H7 (cell line): Measurements from ENCODE around the gene ZNF432. TPM values are rescaled to one million over a fixed set of nuclear protein-coding genes. Genes with fewer than 3 reads are reported as not detected.
A peak's percentile ranks its signal among the peaks of the same experiment; 100 is the strongest.
"Not testable (repeated sequence)": the region's sequence is repeated elsewhere in the genome, so short reads cannot be mapped to it uniquely, and the experiment has no call there.

Source experiments
- DNase-seq: peaks from one replicate; pipeline ENCODE4 v3.0.0; 2012
- H3K27me3 ChIP-seq: 2 replicates; pipeline ENCODE4 v1.6.0; 2011; ENCODE audit warnings: mild to moderate bottlenecking, low read length; ENCODE audit not compliant: control insufficient read depth, insufficient read depth
- H3K36me3 ChIP-seq: replicated peaks from 2 replicates; pipeline ENCODE4 v1.5.1; 2011; ENCODE audit warnings: low read length; ENCODE audit not compliant: control insufficient read depth, insufficient read depth
- H3K4me3 ChIP-seq: 2 replicates; pipeline ENCODE4 v1.5.1; 2011; ENCODE audit warnings: low read depth, mild to moderate bottlenecking, control low read depth, low read length, moderate library complexity; ENCODE audit not compliant: insufficient read depth
- total RNA-seq: library from RNA; depleted of rRNA; stranded (reverse); fragments of >200 nt; shearing (Covaris generic); gene quantifications from 2 replicates; pipeline ENCODE4 v1.2.3, GENCODE V29; 2014

Gene ZNF432
- total RNA-seq, 1 experiment from 2014 or later: 2.9 TPM

- Histone ChIP-seq H3K36me3 (peaks cover 8% of the 10 kb centered on the region), H3K4me3 (peak overlapping the region; percentile 62), H3K27me3 (no peaks in the 10 kb centered on the region)
- peak; percentile 59 for DNase-seq
Observed at GRCh38 chr19:52028780-52029123, 19.9 kb downstream of the ZNF432 start.

GRCh38 chr19:52028027-52028779, 20.4 kb downstream of the ZNF432 start, which contains the start of gene ZNF614:
Gene ZNF614 (minus strand): TSS chr19:52028379. CDS start chr19:52025745, 2,634 bp downstream.
- Histone ChIP-seq H3K4me3 (peak within 1 kb of the TSS; percentile 62), H3K36me3 (peaks cover 10% of the 10 kb centered on the region), H3K27me3 (no peaks in the 10 kb centered on the region)
- DNase-seq: peak; percentile 89

- DNase-seq, H3K27me3 ChIP-seq, H3K4me3 ChIP-seq, H3K36me3 ChIP-seq: not testable (repeated sequence)
Observed at GRCh38 chr19:52026255-52026990, 22.2 kb downstream of the ZNF432 start.

- DNase-seq, H3K4me3 ChIP-seq, H3K27me3 ChIP-seq: not testable (repeated sequence)
- H3K36me3 ChIP-seq: peaks cover 16% of the 10 kb centered on the region
Observed at GRCh38 chr19:52024478-52024877, 24.2 kb downstream of the ZNF432 start.

GRCh38 chr19:52022193-52022592, 26.4 kb downstream of the ZNF432 start:
- no peak for DNase-seq
- H3K27me3 ChIP-seq: no peaks in the 10 kb centered on the region
- H3K36me3 ChIP-seq: peaks cover 24% of the 10 kb centered on the region
- no peak overlapping the region for H3K4me3 ChIP-seq

GRCh38 chr19:52020506-52020905, 28.1 kb downstream of the ZNF432 start:
- no peaks in the 10 kb centered on the region for H3K27me3 ChIP-seq
- peaks cover 36% of the 10 kb centered on the region for H3K36me3 ChIP-seq
- H3K4me3 ChIP-seq: no peak overlapping the region
- DNase-seq: no peak

- Histone ChIP-seq H3K27me3 (no peaks in the 10 kb centered on the region), H3K4me3 (no peak overlapping the region), H3K36me3 (peaks cover 4% of the 10 kb centered on the region)
- DNase-seq: no peak
Observed at GRCh38 chr19:52010674-52011073, 38.0 kb downstream of the ZNF432 start.

- peak within 1 kb of the TSS; percentile 73 for H3K4me3 ChIP-seq
- peaks cover 1% of the 10 kb centered on the region; the same call in 1 of the 2 replicates for H3K36me3 ChIP-seq
- no peaks in the 10 kb centered on the region for H3K27me3 ChIP-seq
- DNase-seq: peak; percentile 86
Observed at GRCh38 chr19:52007806-52008557, 40.7 kb downstream of the ZNF432 start, which contains the start of gene ZNF615. Gene ZNF615 (minus strand): TSS chr19:52008211. CDS start chr19:52003711, 4,500 bp downstream.

- H3K27me3 ChIP-seq: no peaks in the 10 kb centered on the region
- peak; percentile 49 for DNase-seq
- no peaks in the 10 kb centered on the region for H3K36me3 ChIP-seq
- H3K4me3 ChIP-seq: peak overlapping the region; percentile 73; the same call in 1 of the 2 replicates
Observed at GRCh38 chr19:52007451-52007805, 41.2 kb downstream of the ZNF432 start.

- no peak for DNase-seq
- peaks cover 20% of the 10 kb centered on the region for H3K36me3 ChIP-seq
- no peak overlapping the region for H3K4me3 ChIP-seq
- no peaks in the 10 kb centered on the region for H3K27me3 ChIP-seq
Observed at GRCh38 chr19:51994048-51994644, 54.5 kb downstream of the ZNF432 start.

- H3K36me3 ChIP-seq: peaks cover 20% of the 10 kb centered on the region
- no peak overlapping the region for H3K4me3 ChIP-seq
- H3K27me3 ChIP-seq: no peaks in the 10 kb centered on the region
- no peak for DNase-seq
Observed at GRCh38 chr19:51993422-51993821, 55.2 kb downstream of the ZNF432 start.

GRCh38 chr19:51986309-51987291, 62.0 kb downstream of the ZNF432 start, which contains the start of gene ZNF350:
Gene ZNF350 (minus strand): TSS chr19:51986840. CDS start chr19:51974360, 12,480 bp downstream.
- Histone ChIP-seq H3K36me3 (no peaks in the 10 kb centered on the region), H3K27me3 (no peaks in the 10 kb centered on the region), H3K4me3 (peak within 1 kb of the TSS; percentile 60)
- DNase-seq: no peak

GRCh38 chr19:51983361-51983760, 65.3 kb downstream of the ZNF432 start:
- no peaks in the 10 kb centered on the region for H3K36me3 ChIP-seq
- no peaks in the 10 kb centered on the region for H3K27me3 ChIP-seq
- no peak overlapping the region for H3K4me3 ChIP-seq
- DNase-seq: no peak
